Vagina (tissue), 2 donors: ENCODE data around the gene AP4E1. TPM values are rescaled to one million over a fixed set of nuclear protein-coding genes. Genes with fewer than 3 reads are reported as not detected.

Experiments
- DNase-seq, 2 donors: peaks; one replicate each; pipeline ENCODE4 v3.0.0-alpha.2; 2017; ENCODE audit errors: extremely low spot score in 2 of 2
- H3K27ac ChIP-seq: fragments of 200-600 bp; sonication (generic); one replicate; pipeline ENCODE4 v1.5.1; 2019
- H3K27me3 ChIP-seq: fragments of 200-600 bp; sonication (generic); one replicate; pipeline ENCODE4 v1.5.1; 2019
- H3K36me3 ChIP-seq, 2 donors: fragments of 200-600 bp; sonication (generic); one replicate each; pipeline ENCODE4 v1.5.1; 2017 to 2019
- H3K4me1 ChIP-seq: fragments of 200-600 bp; sonication (generic); one replicate; pipeline ENCODE4 v1.5.1; 2019
- H3K4me3 ChIP-seq, 2 donors: fragments of 200-600 bp; sonication (generic); 1 replicate in 1 of 2; 2 replicates in 1 of 2; pipeline ENCODE4 v1.5.1; 2016 to 2019
- H3K9me3 ChIP-seq: fragments of 200-600 bp; sonication (generic); one replicate; pipeline ENCODE4 v1.5.1; 2019
- POLR2A ChIP-seq, 2 donors: fragments of 450-650 bp; IDR thresholded peaks; one replicate each; pipeline ENCODE4 v1.6.1; 2017; ENCODE audit warnings: antibody characterized with exemption in 2 of 2, mild to moderate bottlenecking in 2 of 2, moderate library complexity in 2 of 2
- POLR2AphosphoS5 ChIP-seq, 2 donors: sonication (generic); formaldehyde crosslinking; IDR thresholded peaks; one replicate each; pipeline ENCODE4 v1.9.0; 2017; ENCODE audit warnings: antibody characterized with exemption in 2 of 2, mild to moderate bottlenecking in 2 of 2, low read depth in 1 of 2; ENCODE audit not compliant: insufficient read depth in 1 of 2
- intact Hi-C: fragments of 100-400 bp; cut with DNase I; formaldehyde crosslinking; loops from one replicate; pipeline ENCODE4 v1.15.1; 2023
- total RNA-seq: library from RNA; depleted of rRNA; stranded (reverse); fragments of >200 nt; gene quantifications from one replicate; pipeline ENCODE4 v1.2.3, GENCODE V29; 2016
- TF ChIP-seq, protein P1 (sequence below), 3 experiments: fragments of 450-650 bp in 2 of 3; fragments of 200-600 bp in 1 of 3; sonication (generic) in 1 of 3; IDR thresholded peaks; one replicate each; pipeline ENCODE4 v1.5.1; 2017 to 2019; ENCODE audit warnings: antibody characterized with exemption in 3 of 3, mild to moderate bottlenecking in 2 of 3, moderate library complexity in 2 of 3

Gene AP4E1
- total RNA-seq, 1 donor from 2014 or later: 7.4 TPM

DNA sequence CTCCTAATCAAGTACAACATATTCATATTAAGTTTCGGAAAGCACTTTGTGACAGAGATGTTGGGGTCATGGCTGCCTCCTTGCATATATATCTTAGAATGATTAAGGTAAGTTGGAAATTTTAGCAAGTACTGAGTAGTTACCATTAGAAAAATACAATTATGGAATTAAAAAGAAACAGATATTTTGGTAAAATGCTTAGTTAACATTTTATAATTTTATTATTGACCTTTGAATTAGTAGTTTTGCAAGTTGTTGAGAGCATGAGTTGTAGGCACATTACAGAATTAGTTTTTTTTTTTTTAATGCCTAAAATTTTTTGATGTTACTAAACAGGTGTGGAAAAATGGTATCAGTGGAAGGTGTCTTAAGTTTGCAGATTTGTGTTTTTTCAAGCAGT lies 20.6 kb downstream of the AP4E1 start:
- Histone ChIP-seq H3K27ac (no peak overlapping the region), H3K36me3 (peaks cover 0 to 60% of the 10 kb centered on the region in 2 donors)
- no peak for TF ChIP-seq POLR2AphosphoS5 (IDR thresholded peaks at IDR 0.05; ENCODE audit: insufficient read depth in 1 of 2, low read depth in 1 of 2)
- TF ChIP-seq POLR2A (IDR thresholded peaks at IDR 0.05): no peak
- TF ChIP-seq, protein P1, sequence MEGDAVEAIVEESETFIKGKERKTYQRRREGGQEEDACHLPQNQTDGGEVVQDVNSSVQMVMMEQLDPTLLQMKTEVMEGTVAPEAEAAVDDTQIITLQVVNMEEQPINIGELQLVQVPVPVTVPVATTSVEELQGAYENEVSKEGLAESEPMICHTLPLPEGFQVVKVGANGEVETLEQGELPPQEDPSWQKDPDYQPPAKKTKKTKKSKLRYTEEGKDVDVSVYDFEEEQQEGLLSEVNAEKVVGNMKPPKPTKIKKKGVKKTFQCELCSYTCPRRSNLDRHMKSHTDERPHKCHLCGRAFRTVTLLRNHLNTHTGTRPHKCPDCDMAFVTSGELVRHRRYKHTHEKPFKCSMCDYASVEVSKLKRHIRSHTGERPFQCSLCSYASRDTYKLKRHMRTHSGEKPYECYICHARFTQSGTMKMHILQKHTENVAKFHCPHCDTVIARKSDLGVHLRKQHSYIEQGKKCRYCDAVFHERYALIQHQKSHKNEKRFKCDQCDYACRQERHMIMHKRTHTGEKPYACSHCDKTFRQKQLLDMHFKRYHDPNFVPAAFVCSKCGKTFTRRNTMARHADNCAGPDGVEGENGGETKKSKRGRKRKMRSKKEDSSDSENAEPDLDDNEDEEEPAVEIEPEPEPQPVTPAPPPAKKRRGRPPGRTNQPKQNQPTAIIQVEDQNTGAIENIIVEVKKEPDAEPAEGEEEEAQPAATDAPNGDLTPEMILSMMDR (IDR thresholded peaks at IDR 0.05): no peak

DNA sequence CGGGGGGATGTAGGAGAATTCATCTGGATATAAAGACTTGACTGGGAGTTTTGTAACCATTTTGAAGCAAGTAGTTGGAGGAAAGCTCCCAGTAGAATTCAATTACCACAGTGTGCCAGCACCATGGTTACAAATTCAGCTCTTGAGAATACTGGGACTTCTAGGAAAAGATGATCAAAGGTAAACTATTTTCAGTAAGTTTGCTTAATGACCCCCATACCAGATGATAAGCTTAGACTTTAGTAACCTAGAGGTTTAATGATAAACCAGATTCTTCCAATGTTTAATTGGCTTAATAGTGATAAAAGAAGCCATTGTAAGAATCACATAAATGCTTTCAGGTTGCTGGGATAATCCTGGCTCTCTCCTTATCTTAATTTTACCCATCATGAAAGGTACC lies 22.3 kb downstream of the AP4E1 start:
- intact Hi-C loops: no loop called here
- peaks cover 0 to 52% of the 10 kb centered on the region in 2 donors for H3K36me3 ChIP-seq

More for the DNA sequence above, 20.6 kb downstream of the AP4E1 start:
- H3K4me3 ChIP-seq: no peak overlapping the region
- H3K9me3 ChIP-seq: no peaks in the 10 kb centered on the region
- H3K27me3 ChIP-seq: no peaks in the 10 kb centered on the region
- no peak for DNase-seq
- H3K4me1 ChIP-seq: no peaks in the 10 kb centered on the region
- intact Hi-C loops: no loop called here

DNA sequence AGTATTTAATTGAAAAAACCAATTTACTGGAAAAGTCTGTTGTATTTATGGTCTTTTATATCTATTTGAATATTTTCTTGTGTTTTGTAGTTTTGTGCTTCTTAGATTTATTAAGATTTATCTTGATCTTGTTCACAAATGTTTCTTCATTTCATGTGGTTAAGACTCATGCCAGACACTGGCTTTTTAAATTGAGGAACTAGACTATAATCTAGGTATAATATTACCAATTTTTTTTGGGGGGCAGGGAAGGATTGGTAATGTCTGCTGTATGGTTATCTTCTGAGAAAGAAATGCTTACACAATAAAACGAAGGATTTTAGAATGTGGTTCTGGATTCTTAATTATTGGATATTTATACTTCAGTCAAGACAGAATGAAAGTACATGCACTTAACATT lies 24.9 kb downstream of the AP4E1 start:
- no peak for DNase-seq
- no peak overlapping the region for H3K27ac ChIP-seq
- peaks cover 0 to 39% of the 10 kb centered on the region in 2 donors for H3K36me3 ChIP-seq
- H3K9me3 ChIP-seq: no peaks in the 10 kb centered on the region
- H3K4me1 ChIP-seq: no peaks in the 10 kb centered on the region
- intact Hi-C loops: no loop called here
- TF ChIP-seq POLR2AphosphoS5 (IDR thresholded peaks at IDR 0.05; ENCODE audit: insufficient read depth in 1 of 2, low read depth in 1 of 2): no peak
- no peak for TF ChIP-seq POLR2A (IDR thresholded peaks at IDR 0.05)
- TF ChIP-seq, protein P1 (IDR thresholded peaks at IDR 0.05): no peak
- no peaks in the 10 kb centered on the region for H3K27me3 ChIP-seq
- no peak overlapping the region for H3K4me3 ChIP-seq

More for the DNA sequence above, 22.3 kb downstream of the AP4E1 start:
- Histone ChIP-seq H3K4me3 (no peak overlapping the region), H3K4me1 (no peaks in the 10 kb centered on the region), H3K9me3 (no peaks in the 10 kb centered on the region), H3K27ac (no peak overlapping the region), H3K27me3 (no peaks in the 10 kb centered on the region)
- DNase-seq: no peak
- TF ChIP-seq, protein P1 (IDR thresholded peaks at IDR 0.05): no peak
- no peak for TF ChIP-seq POLR2A (IDR thresholded peaks at IDR 0.05)

DNA sequence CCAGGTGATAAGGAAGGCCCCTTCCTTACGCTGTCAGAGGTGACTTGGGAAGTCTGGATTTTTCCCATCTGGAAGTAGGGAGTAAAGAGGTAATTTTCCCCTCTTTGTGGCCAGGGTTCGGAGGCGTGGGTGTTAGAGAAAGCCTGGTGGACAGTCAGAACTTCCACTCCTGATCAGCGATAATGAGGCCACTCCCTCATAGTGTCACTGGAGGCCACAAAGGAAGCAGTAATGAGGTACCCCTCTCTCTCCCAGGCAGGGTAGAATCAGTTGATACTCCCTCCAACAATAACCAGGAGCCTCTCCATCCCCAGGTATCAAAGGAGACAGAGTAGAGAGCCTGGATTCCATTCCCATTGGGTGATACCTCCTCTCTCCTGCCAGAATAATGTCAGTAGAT lies 30.0 kb downstream of the AP4E1 start:
- peaks cover 6% of the 10 kb centered on the region for H3K4me1 ChIP-seq
- no peak overlapping the region for H3K4me3 ChIP-seq
- H3K36me3 ChIP-seq: peaks cover 0 to 9% of the 10 kb centered on the region in 2 donors
- DNase-seq: no peak
- H3K9me3 ChIP-seq: no peaks in the 10 kb centered on the region
- intact Hi-C loops: no loop called here
- H3K27ac ChIP-seq: no peak overlapping the region
- H3K27me3 ChIP-seq: no peaks in the 10 kb centered on the region
- TF ChIP-seq POLR2AphosphoS5 (IDR thresholded peaks at IDR 0.05; ENCODE audit: insufficient read depth in 1 of 2, low read depth in 1 of 2) (no peak), POLR2A (IDR thresholded peaks at IDR 0.05) (no peak)
- TF ChIP-seq, protein P1 (IDR thresholded peaks at IDR 0.05): no peak

DNA sequence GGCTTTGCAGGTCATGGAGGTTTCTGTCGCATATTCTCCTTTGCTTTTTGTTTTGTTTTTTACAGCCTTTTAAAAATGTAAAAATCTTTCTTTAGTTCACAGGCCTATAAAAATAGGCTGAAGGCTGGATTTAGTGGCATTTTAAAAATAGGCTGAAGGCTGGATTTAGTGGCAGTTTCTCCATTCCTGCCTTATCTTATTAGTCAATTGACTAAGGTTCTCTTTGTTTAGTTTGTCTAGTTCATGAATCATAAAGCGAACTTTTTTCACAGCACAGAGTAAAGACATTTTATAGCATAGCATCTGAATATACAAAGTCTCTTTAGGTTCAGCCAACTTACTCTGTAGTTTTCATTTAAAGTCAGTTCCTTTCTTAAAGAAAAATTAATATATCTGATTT lies 31.4 kb downstream of the AP4E1 start:
- H3K4me1 ChIP-seq: peaks cover 6% of the 10 kb centered on the region
- no peak overlapping the region for H3K4me3 ChIP-seq
- peaks cover 0 to 20% of the 10 kb centered on the region in 2 donors for H3K36me3 ChIP-seq
- H3K27me3 ChIP-seq: no peaks in the 10 kb centered on the region
- TF ChIP-seq, protein P1 (IDR thresholded peaks at IDR 0.05): no peak
- TF ChIP-seq POLR2AphosphoS5 (IDR thresholded peaks at IDR 0.05; ENCODE audit: insufficient read depth in 1 of 2, low read depth in 1 of 2): no peak
- TF ChIP-seq POLR2A (IDR thresholded peaks at IDR 0.05): no peak
- intact Hi-C loops: no loop called here
- no peak for DNase-seq
- no peaks in the 10 kb centered on the region for H3K9me3 ChIP-seq
- H3K27ac ChIP-seq: no peak overlapping the region
